Measurements from ENCODE around the gene ADGRA1.

Gene ADGRA1

GRCh38 chr10:133099571-133099970 is 11.8 kb downstream of the ADGRA1 start:
- FAIRE-seq (no peak), DNase-seq (ENCODE audit: insufficient read length, low spot score) (no peak)
- TF ChIP-seq POU2F2 (IDR thresholded peaks at IDR 0.05; ENCODE audit: low read depth, low read length) (no peak), PAX5 (IDR thresholded peaks at IDR 0.05; ENCODE audit: insufficient read depth, low read length, severe bottlenecking) (no peak), SPI1 (IDR thresholded peaks at IDR 0.05; ENCODE audit: low read depth, low read length) (no peak), POLR2A (IDR thresholded peaks at IDR 0.05; ENCODE audit: low read depth, low read length) (no peak), TAF1 (IDR thresholded peaks at IDR 0.05; ENCODE audit: low read depth, low read length) (no peak), POLR2AphosphoS5 (IDR thresholded peaks at IDR 0.05; ENCODE audit: low read depth, low read length) (no peak)

- TF ChIP-seq POLR2AphosphoS5 (IDR thresholded peaks at IDR 0.05; ENCODE audit: low read depth, low read length) (no peak), POLR2A (IDR thresholded peaks at IDR 0.05; ENCODE audit: low read depth, low read length) (no peak), POU2F2 (IDR thresholded peaks at IDR 0.05; ENCODE audit: low read depth, low read length) (no peak), SPI1 (IDR thresholded peaks at IDR 0.05; ENCODE audit: low read depth, low read length) (no peak), PAX5 (IDR thresholded peaks at IDR 0.05; ENCODE audit: insufficient read depth, low read length, severe bottlenecking) (no peak), TAF1 (IDR thresholded peaks at IDR 0.05; ENCODE audit: low read depth, low read length) (no peak)
- DNase-seq (ENCODE audit: insufficient read length, low spot score), result no peak
- no peak for FAIRE-seq
These were observed 12.5 kb downstream of the ADGRA1 start for GRCh38 chr10:133100186-133100585.

- FAIRE-seq, result no peak
- peak; percentile 65 for DNase-seq (ENCODE audit: insufficient read length, low spot score)
- TF ChIP-seq SPI1 (IDR thresholded peaks at IDR 0.05; ENCODE audit: low read depth, low read length) (no peak), POLR2AphosphoS5 (IDR thresholded peaks at IDR 0.05; ENCODE audit: low read depth, low read length) (no peak), PAX5 (IDR thresholded peaks at IDR 0.05; ENCODE audit: insufficient read depth, low read length, severe bottlenecking) (no peak), POU2F2 (IDR thresholded peaks at IDR 0.05; ENCODE audit: low read depth, low read length) (no peak)
These were observed 13.1 kb downstream of the ADGRA1 start for GRCh38 chr10:133100706-133101415.

- no peak for TF ChIP-seq POU2F2 (IDR thresholded peaks at IDR 0.05; ENCODE audit: low read depth, low read length)
- no peak for TF ChIP-seq PAX5 (IDR thresholded peaks at IDR 0.05; ENCODE audit: insufficient read depth, low read length, severe bottlenecking)
- no peak for TF ChIP-seq POLR2AphosphoS5 (IDR thresholded peaks at IDR 0.05; ENCODE audit: low read depth, low read length)
- no peak for TF ChIP-seq TAF1 (IDR thresholded peaks at IDR 0.05; ENCODE audit: low read depth, low read length)
- TF ChIP-seq SPI1 (IDR thresholded peaks at IDR 0.05; ENCODE audit: low read depth, low read length), result no peak
- TF ChIP-seq POLR2A (IDR thresholded peaks at IDR 0.05; ENCODE audit: low read depth, low read length), result no peak
- no peak for DNase-seq (ENCODE audit: insufficient read length, low spot score)
- no peak for FAIRE-seq
These were observed 13.7 kb downstream of the ADGRA1 start for GRCh38 chr10:133101416-133101810.

GRCh38 chr10:133102415-133103095 is 14.8 kb downstream of the ADGRA1 start:
- no peak for DNase-seq (ENCODE audit: insufficient read length, low spot score)
- FAIRE-seq, result no peak
- TF ChIP-seq SPI1 (IDR thresholded peaks at IDR 0.05; ENCODE audit: low read depth, low read length) (no peak), PAX5 (IDR thresholded peaks at IDR 0.05; ENCODE audit: insufficient read depth, low read length, severe bottlenecking) (no peak)

GRCh38 chr10:133103311-133103910 is 15.7 kb downstream of the ADGRA1 start:
- FAIRE-seq, result no peak
- TF ChIP-seq PAX5 (IDR thresholded peaks at IDR 0.05; ENCODE audit: insufficient read depth, low read length, severe bottlenecking) (no peak), POLR2AphosphoS5 (IDR thresholded peaks at IDR 0.05; ENCODE audit: low read depth, low read length) (no peak), POU2F2 (IDR thresholded peaks at IDR 0.05; ENCODE audit: low read depth, low read length) (no peak), POLR2A (IDR thresholded peaks at IDR 0.05; ENCODE audit: low read depth, low read length) (no peak), TAF1 (IDR thresholded peaks at IDR 0.05; ENCODE audit: low read depth, low read length) (no peak), SPI1 (IDR thresholded peaks at IDR 0.05; ENCODE audit: low read depth, low read length) (no peak)
- no peak for DNase-seq (ENCODE audit: insufficient read length, low spot score)

GRCh38 chr10:133104068-133104962 is 16.6 kb downstream of the ADGRA1 start:
- FAIRE-seq (no peak), DNase-seq (ENCODE audit: insufficient read length, low spot score) (no peak)
- no peak for TF ChIP-seq POU2F2 (IDR thresholded peaks at IDR 0.05; ENCODE audit: low read depth, low read length)
- no peak for TF ChIP-seq TAF1 (IDR thresholded peaks at IDR 0.05; ENCODE audit: low read depth, low read length)
- TF ChIP-seq POLR2AphosphoS5 (IDR thresholded peaks at IDR 0.05; ENCODE audit: low read depth, low read length), result no peak
- no peak for TF ChIP-seq SPI1 (IDR thresholded peaks at IDR 0.05; ENCODE audit: low read depth, low read length)
- TF ChIP-seq POLR2A (IDR thresholded peaks at IDR 0.05; ENCODE audit: low read depth, low read length), result no peak
- TF ChIP-seq PAX5 (IDR thresholded peaks at IDR 0.05; ENCODE audit: insufficient read depth, low read length, severe bottlenecking), result no peak

GRCh38 chr10:133104963-133105640 is 17.4 kb downstream of the ADGRA1 start:
- FAIRE-seq (no peak), DNase-seq (ENCODE audit: insufficient read length, low spot score) (no peak)
- TF ChIP-seq POU2F2 (IDR thresholded peaks at IDR 0.05; ENCODE audit: low read depth, low read length) (no peak), TAF1 (IDR thresholded peaks at IDR 0.05; ENCODE audit: low read depth, low read length) (no peak), PAX5 (IDR thresholded peaks at IDR 0.05; ENCODE audit: insufficient read depth, low read length, severe bottlenecking) (no peak), POLR2AphosphoS5 (IDR thresholded peaks at IDR 0.05; ENCODE audit: low read depth, low read length) (no peak), SPI1 (IDR thresholded peaks at IDR 0.05; ENCODE audit: low read depth, low read length) (no peak), POLR2A (IDR thresholded peaks at IDR 0.05; ENCODE audit: low read depth, low read length) (no peak)
